ENCODE measurements around the gene ABLIM2. TPM values are rescaled to one million over a fixed set of nuclear protein-coding genes. Genes with fewer than 3 reads are reported as not detected.

ABLIM2 gene
- total and polyA plus RNA-seq, 2 of the 4 experiments (the other 2 are of a cell fraction), result under 0.01 to 0.10 TPM

GRCh38 chr4:7999695-8000094 is 158.9 kb downstream of the ABLIM2 start:
- Histone ChIP-seq H3K56ac (ENCODE audit: extremely low read depth, insufficient read depth, low read length) (no peak overlapping the region), H2AK5ac (ENCODE audit: low read depth, low read length) (no peak overlapping the region), H2AK9ac (replicated peaks; ENCODE audit: low read depth, low read length, poor library complexity) (no peak overlapping the region), H4K8ac (ENCODE audit: low read depth in 2 of 2, low read length in 2 of 2) (no peak overlapping the region), H3K9me3 (ENCODE audit: control insufficient read depth, insufficient read depth, low read length) (peaks cover 5% of the 10 kb centered on the region), H3K4me2 (ENCODE audit: low read depth, low read length) (no peak overlapping the region), H3K79me1 (ENCODE audit: low read depth in 1 of 2, low read length in 2 of 2) (no peaks in the 10 kb centered on the region), H2BK120ac (ENCODE audit: low read depth, low read length) (no peak overlapping the region), H3K27me3 (ENCODE audit: control insufficient read depth, insufficient read depth, low read length) (peaks cover 65% of the 10 kb centered on the region), H3K14ac (replicated peaks; ENCODE audit: low read depth, low read length) (no peak overlapping the region), H3K18ac (ENCODE audit: low read depth, low read length) (no peak overlapping the region), H3K4me1 (ENCODE audit: control insufficient read depth, insufficient read depth, low read length) (no peaks in the 10 kb centered on the region), H2BK15ac (ENCODE audit: low read depth, low read length) (no peak overlapping the region), H3K27ac (ENCODE audit: insufficient read depth, low read length) (no peak overlapping the region), H3K4ac (ENCODE audit: low read depth, low read length) (no peak overlapping the region), H2AFZ (replicated peaks; ENCODE audit: low read length, poor library complexity) (no peak overlapping the region), H3K23ac (ENCODE audit: low read depth, low read length) (no peak overlapping the region), H3K4me3 (ENCODE audit: insufficient read depth, low read depth, low read length) (no peak overlapping the region), H3K9ac (ENCODE audit: low read depth, low read length) (no peak overlapping the region), H4K5ac (ENCODE audit: low read depth, low read length) (no peak overlapping the region), H4K20me1 (ENCODE audit: insufficient read depth, low read length) (no peaks in the 10 kb centered on the region), H3K9me1 (ENCODE audit: insufficient read depth, low read length) (no peaks in the 10 kb centered on the region), H4K91ac (ENCODE audit: insufficient read depth, low read depth, low read length) (no peak overlapping the region), H2BK20ac (ENCODE audit: low read depth, low read length) (no peak overlapping the region), H3K36me3 (ENCODE audit: control insufficient read depth, insufficient read depth, low read length) (no peaks in the 10 kb centered on the region), H2BK5ac (ENCODE audit: low read depth, low read length, poor library complexity, severe bottlenecking) (no peak overlapping the region)
- ChIA-PET POLR2A (ENCODE audit: unreplicated experiment) (no interaction called here), CTCF (no interaction called here)
- DNase-seq, result no peak
- ATAC-seq (ENCODE audit: low read depth), result no peak
- in situ Hi-C loops (cut with MboI; ENCODE audit: low sequenced_read_pairs) (no loop called here), intact Hi-C loops (cut with micrococcal nuclease) (no loop called here), dilution Hi-C loops (cut with HindIII; ENCODE audit: low sequenced_read_pairs, unreplicated experiment) (no loop called here)
- TF ChIP-seq NFE2L2 (IDR thresholded peaks at IDR 0.05; ENCODE audit: low read depth, low read length) (no peak), USF2 (IDR thresholded peaks at IDR 0.05; ENCODE audit: low read depth, low read length) (no peak), MXI1 (IDR thresholded peaks at IDR 0.05; ENCODE audit: borderline replicate concordance, low read depth, low read length) (no peak)
- BruUV-seq (replicated peaks), result no TSS peak
- 90% methylated on average over 2 of the region's 8 CpGs; no CpG with 5 or more reads in 1 of the 2 experiments for WGBS, 2 experiments (ENCODE audit: extremely low coverage in 2 of 2, insufficient read length in 1 of 2)
